HepG2 (cell line): ENCODE measurements around the gene TDG. TPM values are rescaled to one million over a fixed set of nuclear protein-coding genes. Genes with fewer than 3 reads are reported as not detected.

Experiments used
- ATAC-seq: fragments of 200-7000 bp; cut with Tn5 transposase; 3 replicates; pipeline ENCODE4 v1.9.1; 2020; ENCODE audit warnings: mild to moderate bottlenecking, moderate library complexity
- BruUV-seq: library from RNA; stranded (reverse); fragments of 400-500 nt; replicated peaks from 2 replicates; lab custom pipeline; 2021; lab: Mats Ljungman, UMichigan
- CTCF ChIA-PET: fragments of 300-600 bp; formaldehyde crosslinking; extraction: SDS; loops from one replicate; lab custom pipeline; 2021; ENCODE audit warnings: low total read pairs, inconsistent platforms, low intra/inter-chr PET ratio; lab: Yijun Ruan, JAX
- POLR2A ChIA-PET: fragments of 350-600 bp; sonication (Branson Sonifier 250); formaldehyde crosslinking; loops from one replicate; lab custom pipeline; 2020; ENCODE audit warnings: antibody characterized with exemption, inconsistent platforms; lab: Yijun Ruan, JAX
- DNase-seq: peaks from one replicate; pipeline ENCODE4 v3.0.0-alpha.2; 2015; ENCODE audit warnings: low spot score
- FAIRE-seq: peaks from 3 replicates; lab custom pipeline; 2011; peaks lifted over from hg19 to GRCh38; lab: Jason Lieb, UNC
- H2AFZ ChIP-seq: one replicate; pipeline ENCODE4 v1.6.1; 2011; ENCODE audit warnings: low read length, inconsistent platforms
- H3K27ac ChIP-seq: fragments of 300-600 bp; 3 replicates; pipeline ENCODE4 v1.8.0; 2011; ENCODE audit warnings: mixed run types, mild to moderate bottlenecking, mixed read lengths, low read length, inconsistent platforms; ENCODE audit not compliant: insufficient read depth; ENCODE audit errors: extremely low read length
- H3K27me3 ChIP-seq, 2 experiments: fragments of 200-600 bp in 1 of 2; 2 replicates in 1 of 2; 3 replicates in 1 of 2; pipeline versions ENCODE4 v1.6.0 to v1.8.0; 2011; ENCODE audit warnings: low read length in 2 of 2, mild to moderate bottlenecking in 2 of 2, moderate library complexity in 2 of 2, inconsistent platforms in 1 of 2; ENCODE audit not compliant: insufficient read depth in 2 of 2, control insufficient read depth in 1 of 2
- H3K36me3 ChIP-seq, 2 experiments: fragments of 200-600 bp in 1 of 2; replicated peaks in 1 of 2; 2 replicates in 1 of 2; 3 replicates in 1 of 2; pipeline versions ENCODE4 v1.5.1 to v1.8.0; 2011; ENCODE audit warnings: low read length in 2 of 2, inconsistent platforms in 1 of 2; ENCODE audit not compliant: insufficient read depth in 2 of 2, control insufficient read depth in 1 of 2
- H3K4me1 ChIP-seq: 2 replicates; pipeline ENCODE4 v1.5.1; 2012; ENCODE audit warnings: low read length, inconsistent platforms; ENCODE audit not compliant: insufficient read depth
- H3K4me2 ChIP-seq: 2 replicates; pipeline ENCODE4 v1.6.0; 2011; ENCODE audit warnings: low read depth, low read length, inconsistent platforms
- H3K4me3 ChIP-seq, 3 experiments: fragments of 200-600 bp in 1 of 3; sonication (generic), shearing (Covaris generic) in 1 of 3; replicated peaks in 1 of 3; 2 replicates each; pipeline ENCODE4 v1.5.1; 2011 to 2016; ENCODE audit warnings: low read length in 3 of 3, inconsistent platforms in 2 of 3, low read depth in 2 of 3, mild to moderate bottlenecking in 2 of 3, control low read depth in 1 of 3, mixed read lengths in 1 of 3; ENCODE audit not compliant: insufficient read depth in 1 of 3
- H3K79me2 ChIP-seq: one replicate; pipeline ENCODE4 v1.6.1; 2011; ENCODE audit warnings: low read length, inconsistent platforms; ENCODE audit not compliant: insufficient read depth
- H3K9ac ChIP-seq: 2 replicates; pipeline ENCODE4 v1.6.0; 2011; ENCODE audit warnings: mild to moderate bottlenecking, low read depth, low read length, inconsistent platforms; ENCODE audit not compliant: insufficient read depth
- H3K9me3 ChIP-seq: 2 replicates; pipeline ENCODE4 v1.5.1; 2012; ENCODE audit warnings: mild to moderate bottlenecking, low read length
- H4K20me1 ChIP-seq: 2 replicates; pipeline ENCODE4 v1.6.0; 2011; ENCODE audit warnings: inconsistent platforms, mild to moderate bottlenecking, low read length, moderate library complexity; ENCODE audit not compliant: insufficient read depth
- BATF2 ChIP-seq: sonication (generic); formaldehyde crosslinking; IDR thresholded peaks from 2 replicates; pipeline ENCODE4 v1.8.0; 2022; ENCODE audit warnings: mild to moderate bottlenecking, missing genetic modification reagents, moderate library complexity
- BHLHE40 ChIP-seq: IDR thresholded peaks from 2 replicates; pipeline ENCODE4 v1.6.1; 2011; ENCODE audit warnings: low read length, improper control_type of control experiment
- CEBPZ ChIP-seq: IDR thresholded peaks from 2 replicates; pipeline ENCODE4 v1.6.1; 2012; ENCODE audit warnings: low read length, improper control_type of control experiment
- FOXA3 ChIP-seq: IDR thresholded peaks from 2 replicates; pipeline ENCODE4 v1.6.1; 2016; ENCODE audit warnings: missing genetic modification reagents, missing compliant biosample characterization
- REL ChIP-seq: sonication (generic); formaldehyde crosslinking; conservative IDR thresholded peaks from 2 replicates; pipeline ENCODE4 v1.8.0; 2022; ENCODE audit warnings: mild to moderate bottlenecking, missing genetic modification reagents, moderate library complexity
- SAFB2 ChIP-seq: sonication (generic); formaldehyde crosslinking; IDR thresholded peaks from 2 replicates; pipeline ENCODE4 v1.5.1; 2020; ENCODE audit warnings: missing genetic modification reagents, low read depth, mild to moderate bottlenecking, borderline replicate concordance
- ZNF510 ChIP-seq: sonication (generic); formaldehyde crosslinking; IDR thresholded peaks from 2 replicates; pipeline ENCODE4 v1.4.0; 2020; ENCODE audit warnings: low read depth, mild to moderate bottlenecking, missing genetic modification reagents
- WGBS: methylation state at CpG from one replicate; pipeline ENCODE4 v1.1.6; 2017; ENCODE audit warnings: low lambda C conversion rate; 5-methylcytosine and 5-hydroxymethylcytosine counted together
- in situ Hi-C: cut with HindIII; loops from 2 replicates; pipeline ENCODE4 v1.10.0; 2017; ENCODE audit warnings: low pct_unique_long_range_greater_than_20kb; ENCODE audit not compliant: extremely low pct_ligation_motif_present
- intact Hi-C: fragments of 100-400 bp; cut with micrococcal nuclease; formaldehyde crosslinking; loops from one replicate; pipeline ENCODE4 v1.10.0; 2022; ENCODE audit not compliant: unreplicated experiment
- polyA plus RNA-seq, 8 experiments: library from polyadenylated mRNA; depleted of rRNA in 3 of 8; stranded (reverse) in 7 of 8; unstranded in 1 of 8; fragments of >200 nt; fragmentation: Illumina TruSeq in 4 of 8; extraction: Trizol in 4 of 8; gene quantifications; 2 replicates each; pipeline versions ENCODE4 v1.2.1 to v1.2.3, GENCODE V29; 2011 to 2016; ENCODE audit warnings: low read depth in 4 of 8, missing spikeins in 1 of 8, mixed read lengths in 1 of 8; ENCODE audit not compliant: insufficient read depth in 1 of 8
- total RNA-seq, 5 experiments: library from RNA; depleted of rRNA; stranded (reverse); fragments of >200 nt; fragmentation: Illumina TruSeq; extraction: Trizol; gene quantifications; 2 replicates each; pipeline ENCODE4 v1.2.3, GENCODE V29; 2016; ENCODE audit warnings: low read depth in 1 of 5

The TDG gene
- total and polyA plus RNA-seq, 2 of the 13 experiments (the other 11 are each of a cell fraction or from before 2014, with no cell fraction given) = 14.2 to 19.5 TPM

DNA sequence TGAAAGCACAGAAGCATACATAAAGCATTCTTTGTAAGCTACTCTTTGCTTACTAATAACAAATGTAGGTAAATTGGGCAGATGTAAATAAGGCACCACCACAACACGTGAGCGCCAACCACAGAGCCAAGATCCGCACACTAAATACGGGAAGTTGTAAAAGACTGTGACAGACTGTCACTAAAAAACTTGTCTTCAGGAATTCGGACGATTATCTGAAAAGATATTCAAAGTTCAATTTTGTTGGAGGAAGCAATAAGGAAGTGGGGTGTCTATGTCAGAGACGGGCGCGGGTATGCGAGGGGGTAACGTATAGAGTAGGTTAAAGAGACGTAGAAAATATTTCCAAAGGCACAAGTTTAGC lies 37.0 kb upstream of the TDG start:
- ChIA-PET POLR2A (interaction anchor here (0.9 kb wide), 1 partner anchor 88 kb away, joined by 3 read pairs; the partner anchor contains the start of gene NT5DC3), CTCF (no interaction called here)
- H3K27me3 ChIP-seq = no peaks in the 10 kb centered on the region; a peak in 1 of 5 replicates
- DNase-seq (no peak), ATAC-seq (peak; percentile 2; the same call in 1 of the 3 replicates), FAIRE-seq (no peak)
- H4K20me1 ChIP-seq = peaks cover 23% of the 10 kb centered on the region
- peak overlapping the region; percentile 90 for H3K27ac ChIP-seq
- no TSS peak for BruUV-seq
- intact Hi-C loops (loop anchor here (1.0 to 2.0 kb wide), 2 partner anchors 50 to 87 kb away; partner anchors contain the start of gene NT5DC3), in situ Hi-C loops (no loop called here)
- H3K9me3 ChIP-seq = no peaks in the 10 kb centered on the region
- H3K4me3 ChIP-seq = peak overlapping the region; percentile 66 to 79 (median 69)
- peaks cover 34% of the 10 kb centered on the region for H3K79me2 ChIP-seq
- H3K36me3 ChIP-seq = peaks cover 2 to 16% of the 10 kb centered on the region in 2 experiments; a peak in 4 of 5 replicates
- H3K4me2 ChIP-seq = peak overlapping the region; percentile 87
- TF ChIP-seq BATF2 = 0 out of 2 replicates have a peak, but pooled peaks have one; percentile 15
- TF ChIP-seq FOXA3 (CRISPR knock-in tag) = 0 out of 2 replicates have a peak, but pooled peaks have one; percentile 10
- 0 out of 2 replicates have a peak, but pooled peaks have one; percentile 13 for TF ChIP-seq REL (CRISPR knock-in tag)
- no peak for TF ChIP-seq CEBPZ
- TF ChIP-seq ZNF510 (CRISPR knock-in tag) = no peak
- TF ChIP-seq BHLHE40 = peak; percentile 51; the same call in 1 of the 2 replicates
- TF ChIP-seq SAFB2 (CRISPR knock-in tag) = no peak
- peak overlapping the region; percentile 97 for H2AFZ ChIP-seq
- H3K9ac ChIP-seq = peak overlapping the region; percentile 83
- peaks cover 30% of the 10 kb centered on the region for H3K4me1 ChIP-seq
- WGBS = 2% methylated on average over 12 of the region's 12 CpGs
